Tibial nerve (tissue), 4 donors: ENCODE measurements around the gene NSUN2.

ENCODE experiments used
- CTCF ChIP-seq, 5 experiments: fragments of 200-600 bp in 3 of 5; fragments of 450-650 bp in 2 of 5; sonication (generic) in 3 of 5; IDR thresholded peaks; one replicate each; pipeline ENCODE4 v1.5.1; 2016 to 2019; ENCODE audit warnings: antibody characterized with exemption in 5 of 5, mild to moderate bottlenecking in 3 of 5, moderate library complexity in 2 of 5
- EP300 ChIP-seq, 2 donors: sonication (generic); formaldehyde crosslinking; IDR thresholded peaks; one replicate each; pipeline ENCODE4 v1.6.1; 2017; ENCODE audit warnings: antibody characterized with exemption in 2 of 2, mild to moderate bottlenecking in 1 of 2
- POLR2A ChIP-seq, 2 donors: fragments of 450-650 bp; IDR thresholded peaks; one replicate each; pipeline ENCODE4 v1.6.1; 2017; ENCODE audit warnings: antibody characterized with exemption in 2 of 2, mild to moderate bottlenecking in 2 of 2, moderate library complexity in 2 of 2

GRCh38 chr5:6578676-6579343 is 54.0 kb downstream of the NSUN2 start:
- no peak for TF ChIP-seq CTCF (IDR thresholded peaks at IDR 0.05)
- no peak for TF ChIP-seq EP300 (IDR thresholded peaks at IDR 0.05)
- no peak for TF ChIP-seq POLR2A (IDR thresholded peaks at IDR 0.05)
